ENCODE results near the gene NRG3. TPM values are rescaled to one million over a fixed set of nuclear protein-coding genes. Genes with fewer than 3 reads are reported as not detected.

The NRG3 gene
- total RNA-seq, 1 experiment from 2014 or later = not detected

DNA sequence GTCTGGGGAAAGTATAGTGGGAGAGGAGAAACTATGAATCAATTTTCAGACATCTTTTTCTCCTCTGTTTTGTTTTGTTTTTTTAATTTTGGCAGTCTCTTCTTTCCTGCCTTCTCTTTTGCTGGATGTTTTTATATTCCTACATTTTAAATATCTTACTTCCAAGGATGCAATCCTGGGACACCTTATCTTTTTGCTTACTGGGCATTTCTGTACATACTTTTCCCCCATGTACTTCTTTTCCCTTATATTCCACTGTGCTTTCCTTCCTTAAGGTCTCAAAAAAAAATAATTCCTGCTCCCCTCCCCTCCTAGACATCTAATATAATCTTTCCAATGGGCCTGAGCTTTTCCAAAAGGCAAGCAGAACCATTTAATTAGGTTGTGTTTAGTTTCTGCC is 701.1 kb downstream of the NRG3 start:
- no peak overlapping the region for H3K9ac ChIP-seq (ENCODE audit: low read length)
- no peaks in the 10 kb centered on the region for H3K27me3 ChIP-seq (ENCODE audit: insufficient read depth, low read length)
- no peaks in the 10 kb centered on the region for H3K36me3 ChIP-seq (ENCODE audit: control insufficient read depth in 1 of 2, insufficient read depth in 2 of 2, low read length in 2 of 2)
- no peaks in the 10 kb centered on the region for H3K9me2 ChIP-seq (ENCODE audit: insufficient read depth)
- RAD21 ChIA-PET (ENCODE audit: low non-redundant PET in 1 of 2, low total read pairs in 2 of 2, uncharacterized antibody in 2 of 2, unreplicated experiment in 2 of 2) = no interaction called here
- intact Hi-C loops (cut with micrococcal nuclease) = no loop called here
- peaks cover 3 to 28% of the 10 kb centered on the region in 2 experiments; a peak in 2 of 4 replicates for H3K9me3 ChIP-seq (ENCODE audit: control insufficient read depth in 1 of 2, insufficient read depth in 1 of 2, low read depth in 1 of 2, low read length in 2 of 2)
- no peaks in the 10 kb centered on the region for H3K79me2 ChIP-seq (ENCODE audit: insufficient read depth, low read length)
- CTCF ChIA-PET = no interaction called here
- no peak overlapping the region for H3K27ac ChIP-seq (ENCODE audit: low read depth, low read length)
- H2AFZ ChIP-seq (ENCODE audit: low read depth, low read length, poor library complexity, severe bottlenecking) = no peak overlapping the region
- no peak overlapping the region for H3K4me2 ChIP-seq (ENCODE audit: low read length)
- ATAC-seq (no peak), DNase-seq (ENCODE audit: low read depth, low spot score) (no peak)
- H4K20me1 ChIP-seq (ENCODE audit: insufficient read depth) = no peaks in the 10 kb centered on the region
- H3K4me1 ChIP-seq (ENCODE audit: control insufficient read depth in 1 of 2, insufficient read depth in 2 of 2, low read length in 2 of 2) = no peaks in the 10 kb centered on the region
- POLR2A ChIA-PET = no interaction called here
- no TSS peak for BruUV-seq (replicated peaks)
- H3K4me3 ChIP-seq (replicated peaks in 1 of 2; ENCODE audit: low read depth in 1 of 2, low read length in 2 of 2) = no peak overlapping the region
- TF ChIP-seq, protein P1, sequence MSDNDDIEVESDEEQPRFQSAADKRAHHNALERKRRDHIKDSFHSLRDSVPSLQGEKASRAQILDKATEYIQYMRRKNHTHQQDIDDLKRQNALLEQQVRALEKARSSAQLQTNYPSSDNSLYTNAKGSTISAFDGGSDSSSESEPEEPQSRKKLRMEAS (IDR thresholded peaks at IDR 0.05) = no peak
- TF ChIP-seq TCF7L2 (IDR thresholded peaks at IDR 0.05; ENCODE audit: borderline replicate concordance, extremely low read depth, insufficient read depth, insufficient read length) (no peak), ZNF274 (IDR thresholded peaks at IDR 0.05; ENCODE audit: low read depth, low read length) (no peak), SP1 (IDR thresholded peaks at IDR 0.05; ENCODE audit: low read depth) (no peak), FOSL1 (IDR thresholded peaks at IDR 0.05; ENCODE audit: low read depth) (no peak), POLR2A (IDR thresholded peaks at IDR 0.05; ENCODE audit: borderline replicate concordance, extremely low read depth, insufficient read depth, insufficient read length) (no peak), SRF (IDR thresholded peaks at IDR 0.05; ENCODE audit: low read depth) (no peak), EGR1 (IDR thresholded peaks at IDR 0.05; ENCODE audit: low read depth) (no peak), YY1 (IDR thresholded peaks at IDR 0.05; ENCODE audit: extremely low read depth, insufficient replicate concordance, low read depth, low read length) (no peak), ELF1 (IDR thresholded peaks at IDR 0.05; ENCODE audit: borderline replicate concordance, low read depth) (no peak), EZH2phosphoT487 (IDR thresholded peaks at IDR 0.05; ENCODE audit: borderline replicate concordance) (no peak), CEBPB (IDR thresholded peaks at IDR 0.05; ENCODE audit: low read depth) (no peak), EZH2 (IDR thresholded peaks at IDR 0.05) (no peak), ZFX (IDR thresholded peaks at IDR 0.05) (no peak)
- TF ChIP-seq, protein P2, sequence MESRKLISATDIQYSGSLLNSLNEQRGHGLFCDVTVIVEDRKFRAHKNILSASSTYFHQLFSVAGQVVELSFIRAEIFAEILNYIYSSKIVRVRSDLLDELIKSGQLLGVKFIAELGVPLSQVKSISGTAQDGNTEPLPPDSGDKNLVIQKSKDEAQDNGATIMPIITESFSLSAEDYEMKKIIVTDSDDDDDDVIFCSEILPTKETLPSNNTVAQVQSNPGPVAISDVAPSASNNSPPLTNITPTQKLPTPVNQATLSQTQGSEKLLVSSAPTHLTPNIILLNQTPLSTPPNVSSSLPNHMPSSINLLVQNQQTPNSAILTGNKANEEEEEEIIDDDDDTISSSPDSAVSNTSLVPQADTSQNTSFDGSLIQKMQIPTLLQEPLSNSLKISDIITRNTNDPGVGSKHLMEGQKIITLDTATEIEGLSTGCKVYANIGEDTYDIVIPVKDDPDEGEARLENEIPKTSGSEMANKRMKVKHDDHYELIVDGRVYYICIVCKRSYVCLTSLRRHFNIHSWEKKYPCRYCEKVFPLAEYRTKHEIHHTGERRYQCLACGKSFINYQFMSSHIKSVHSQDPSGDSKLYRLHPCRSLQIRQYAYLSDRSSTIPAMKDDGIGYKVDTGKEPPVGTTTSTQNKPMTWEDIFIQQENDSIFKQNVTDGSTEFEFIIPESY (IDR thresholded peaks at IDR 0.05; ENCODE audit: extremely low read depth, insufficient replicate concordance, low read length) = no peak
